GM12878 (cell line): Measurements from ENCODE around the gene BEST1. TPM values are rescaled to one million over a fixed set of nuclear protein-coding genes. Genes with fewer than 3 reads are reported as not detected.

ENCODE experiments used
- ATAC-seq: fragments of 200-7000 bp; cut with Tn5 transposase; 3 replicates; pipeline ENCODE4 v1.9.1; 2020; ENCODE audit warnings: mild to moderate bottlenecking, moderate library complexity
- BruUV-seq: library from RNA; stranded (reverse); fragments of 400-500 nt; replicated peaks from 2 replicates; lab custom pipeline; 2021; lab: Mats Ljungman, UMichigan
- CTCF ChIA-PET: fragments of 300-600 bp; sonication (Branson Sonifier 250); formaldehyde crosslinking; extraction: SDS; loops from one replicate; lab custom pipeline; 2021; ENCODE audit warnings: inconsistent platforms; lab: Yijun Ruan, JAX
- POLR2A ChIA-PET: fragments of 350-600 bp; formaldehyde crosslinking; extraction: SDS; loops from one replicate; lab custom pipeline; 2021; ENCODE audit warnings: inconsistent platforms; lab: Charles Lee
- RAD21 ChIA-PET: fragments of 300-600 bp; sonication (Branson Sonifier 250); formaldehyde crosslinking; loops from one replicate; lab custom pipeline; 2023; ENCODE audit warnings: antibody characterized with exemption; ENCODE audit not compliant: unreplicated experiment; lab: Charles Lee
- SMC1A ChIA-PET: fragments of 300-600 bp; sonication (Branson Sonifier 250); formaldehyde crosslinking; loops from one replicate; lab custom pipeline; 2023; ENCODE audit not compliant: unreplicated experiment, uncharacterized antibody; lab: Charles Lee
- DNase-seq: peaks from one replicate; pipeline ENCODE4 v3.0.0-alpha.2; 2011; ENCODE audit warnings: low read depth, low spot score
- FAIRE-seq: peaks from 3 replicates; lab custom pipeline; 2011; peaks lifted over from hg19 to GRCh38; lab: Jason Lieb, UNC
- H2AFZ ChIP-seq: 2 replicates; pipeline ENCODE4 v1.6.0; 2011; ENCODE audit warnings: low read depth, low read length, control low read depth; ENCODE audit not compliant: control insufficient read depth
- H3K27ac ChIP-seq: 2 replicates; pipeline ENCODE4 v1.5.1; 2011; ENCODE audit warnings: control low read depth; ENCODE audit not compliant: control insufficient read depth, insufficient read depth
- H3K27me3 ChIP-seq, 2 experiments: replicated peaks in 1 of 2; 2 replicates each; pipeline versions ENCODE4 v1.6.0 to v1.6.1; 2011; ENCODE audit warnings: low read length in 1 of 2; ENCODE audit not compliant: control insufficient read depth in 2 of 2, insufficient read depth in 2 of 2
- H3K36me3 ChIP-seq, 2 experiments: 2 replicates each; pipeline ENCODE4 v1.5.1; 2011; ENCODE audit warnings: low read length in 1 of 2; ENCODE audit not compliant: control insufficient read depth in 2 of 2, insufficient read depth in 2 of 2
- H3K4me1 ChIP-seq: 2 replicates; pipeline ENCODE4 v1.6.1; 2011; ENCODE audit warnings: mild to moderate bottlenecking, low read length, moderate library complexity, mixed read lengths; ENCODE audit not compliant: control insufficient read depth, insufficient read depth
- H3K4me2 ChIP-seq: 2 replicates; pipeline ENCODE4 v1.6.0; 2011; ENCODE audit warnings: control low read depth; ENCODE audit not compliant: control insufficient read depth, insufficient read depth
- H3K4me3 ChIP-seq: fragments of 200-600 bp; sonication (generic); 2 replicates; pipeline ENCODE4 v1.5.1; 2016
- H3K79me2 ChIP-seq: 2 replicates; pipeline ENCODE4 v1.6.0; 2011; ENCODE audit warnings: low read length; ENCODE audit not compliant: control insufficient read depth, insufficient read depth
- H3K9ac ChIP-seq: 2 replicates; pipeline ENCODE4 v1.8.0; 2011; ENCODE audit warnings: low read length, control low read depth, mixed read lengths; ENCODE audit not compliant: control insufficient read depth, insufficient read depth
- H3K9me3 ChIP-seq: replicated peaks from 3 replicates; pipeline ENCODE4 v1.5.1; 2011; ENCODE audit warnings: mild to moderate bottlenecking, low read length; ENCODE audit not compliant: control insufficient read depth, insufficient read depth
- H4K20me1 ChIP-seq: 2 replicates; pipeline ENCODE4 v1.6.0; 2011; ENCODE audit not compliant: control insufficient read depth, insufficient read depth
- SUPT20H ChIP-seq: IDR thresholded peaks from 2 replicates; pipeline ENCODE4 v1.6.1; 2011; ENCODE audit warnings: low read depth, mild to moderate bottlenecking, low read length, moderate library complexity, borderline replicate concordance; ENCODE audit not compliant: control insufficient read depth
- WGBS: methylation state at CpG from one replicate; pipeline ENCODE4 v1.1.6; 2016; ENCODE audit warnings: low lambda C conversion rate; ENCODE audit not compliant: insufficient replicate concordance, insufficient coverage; ENCODE audit errors: missing lambda C conversion rate; 5-methylcytosine and 5-hydroxymethylcytosine counted together
- in situ Hi-C: fragments of 300-500 bp; cut with MboI; formaldehyde crosslinking; loops from 9 replicates; pipeline ENCODE4 v1.14.3; 2018; ENCODE audit warnings: mixed read lengths
- intact Hi-C: fragments of 100-400 bp; cut with micrococcal nuclease; formaldehyde crosslinking; loops from one replicate; pipeline ENCODE4 v1.14.2; 2022; ENCODE audit not compliant: unreplicated experiment
- polyA plus RNA-seq, 11 experiments: library from polyadenylated mRNA; depleted of rRNA in 4 of 11; unstranded in 6 of 11; stranded (reverse) in 5 of 11; fragments of >200 nt; fragmentation: Nextera tagmentation in 4 of 11; fragmentation: Illumina TruSeq in 1 of 11; extraction: Ambion mirVana in 4 of 11; extraction: Trizol in 1 of 11; gene quantifications; 1 replicate in 1 of 11; 2 replicates in 10 of 11; pipeline versions ENCODE4 v1.2.1 to v1.2.3, GENCODE V29; 2011 to 2016; ENCODE audit warnings: inconsistent platforms in 2 of 11, missing spikeins in 2 of 11, low read depth in 1 of 11
- total RNA-seq, 4 experiments: library from RNA; depleted of rRNA in 3 of 4; stranded (reverse); fragments of >200 nt in 3 of 4; fragmentation: Illumina TruSeq in 1 of 4; extraction: Trizol in 1 of 4; gene quantifications; 2 replicates each; pipeline versions ENCODE4 v1.2.1 to v1.2.3, GENCODE V29; 2013 to 2021
- TF ChIP-seq, protein P1 (sequence below): fragments of 450-650 bp; IDR thresholded peaks from 2 replicates; pipeline ENCODE4 v1.6.1; 2016; ENCODE audit warnings: mild to moderate bottlenecking

The BEST1 gene
- total and polyA plus RNA-seq, 10 of the 15 experiments (the other 5 are each of a cell fraction or from before 2014, with no cell fraction given): 0.03 to 3.4 (median 0.15) TPM; not detected in 1

DNA sequence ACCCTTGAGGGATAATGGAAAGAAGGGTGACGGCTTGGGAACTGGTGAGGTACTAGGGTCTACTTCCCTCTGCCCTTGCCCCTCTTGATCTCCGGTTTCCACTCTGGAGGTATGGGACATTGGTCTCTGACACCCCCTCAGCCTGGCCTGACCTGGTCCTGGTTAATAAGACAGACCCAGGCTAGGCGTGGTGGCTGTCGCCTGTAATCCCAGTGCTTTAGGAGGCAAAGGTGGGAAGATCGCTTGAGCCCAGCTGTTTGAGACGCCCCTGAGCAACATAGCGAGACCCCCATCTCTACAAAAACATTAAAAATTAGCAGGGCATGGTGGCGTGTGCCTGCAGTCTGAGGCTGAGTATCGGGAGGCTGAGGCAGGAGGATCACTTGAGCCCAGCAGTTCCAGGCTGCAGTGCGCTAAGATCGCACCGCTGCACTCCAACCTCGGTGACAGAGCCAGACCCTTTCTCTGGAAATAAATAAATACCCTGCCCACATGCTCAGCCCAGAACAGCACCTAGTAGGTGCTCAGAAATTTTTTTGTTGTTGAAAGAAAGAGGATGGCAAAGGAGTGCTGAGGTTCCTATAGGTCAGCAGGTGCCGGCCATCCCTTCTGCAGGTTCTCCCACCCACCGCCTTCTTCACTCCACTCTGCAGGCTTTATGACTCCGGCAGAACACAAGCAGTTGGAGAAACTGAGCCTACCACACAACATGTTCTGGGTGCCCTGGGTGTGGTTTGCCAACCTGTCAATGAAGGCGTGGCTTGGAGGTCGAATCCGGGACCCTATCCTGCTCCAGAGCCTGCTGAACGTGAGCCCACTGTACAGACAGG is 6.3 kb downstream of the BEST1 start (continued):
- TF ChIP-seq, protein P1, sequence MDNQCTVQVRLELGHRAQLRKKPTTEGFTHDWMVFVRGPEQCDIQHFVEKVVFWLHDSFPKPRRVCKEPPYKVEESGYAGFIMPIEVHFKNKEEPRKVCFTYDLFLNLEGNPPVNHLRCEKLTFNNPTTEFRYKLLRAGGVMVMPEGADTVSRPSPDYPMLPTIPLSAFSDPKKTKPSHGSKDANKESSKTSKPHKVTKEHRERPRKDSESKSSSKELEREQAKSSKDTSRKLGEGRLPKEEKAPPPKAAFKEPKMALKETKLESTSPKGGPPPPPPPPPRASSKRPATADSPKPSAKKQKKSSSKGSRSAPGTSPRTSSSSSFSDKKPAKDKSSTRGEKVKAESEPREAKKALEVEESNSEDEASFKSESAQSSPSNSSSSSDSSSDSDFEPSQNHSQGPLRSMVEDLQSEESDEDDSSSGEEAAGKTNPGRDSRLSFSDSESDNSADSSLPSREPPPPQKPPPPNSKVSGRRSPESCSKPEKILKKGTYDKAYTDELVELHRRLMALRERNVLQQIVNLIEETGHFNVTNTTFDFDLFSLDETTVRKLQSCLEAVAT: no peak

DNA sequence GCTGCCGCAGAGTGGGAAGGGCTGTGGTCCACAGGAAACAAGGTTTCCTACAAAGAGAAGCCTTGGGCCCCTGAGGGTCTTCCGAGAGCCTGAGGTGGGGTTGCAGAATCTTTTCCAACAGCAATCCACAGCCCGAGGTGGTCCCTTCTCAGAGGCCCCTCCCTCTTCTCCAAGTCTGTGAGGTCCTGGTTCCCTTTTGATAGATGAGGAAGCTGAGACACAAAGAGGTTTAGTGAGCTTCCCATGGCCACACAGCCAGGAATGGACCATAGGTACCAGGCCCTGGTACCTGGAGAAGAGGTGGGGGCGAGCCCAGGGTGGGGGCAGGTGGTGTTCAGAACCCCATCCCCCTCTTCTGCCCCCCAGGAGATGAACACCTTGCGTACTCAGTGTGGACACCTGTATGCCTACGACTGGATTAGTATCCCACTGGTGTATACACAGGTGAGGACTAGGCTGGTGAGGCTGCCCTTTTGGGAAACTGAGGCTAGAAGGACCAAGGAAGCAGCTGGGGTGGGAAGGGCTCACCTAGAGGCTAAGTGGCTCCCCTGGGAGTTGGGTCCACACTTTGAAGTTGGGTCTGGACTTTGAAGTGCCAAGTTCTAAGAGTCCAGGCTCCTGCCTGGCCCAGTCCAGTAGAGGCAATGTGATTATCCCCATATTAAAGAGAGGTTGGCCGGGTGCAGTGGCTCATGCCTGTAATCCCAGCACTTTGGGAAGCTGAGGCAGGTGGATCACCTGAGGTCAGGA is 7.0 kb downstream of the BEST1 start:
- TF ChIP-seq SUPT20H: no peak
- Histone ChIP-seq H3K9ac (no peak overlapping the region), H2AFZ (no peak overlapping the region), H3K4me2 (no peak overlapping the region), H3K36me3 (0 out of 4 replicates have a peak, but pooled peaks cover 0 to 2% of the 10 kb centered on the region in 2 experiments), H3K9me3 (no peaks in the 10 kb centered on the region), H3K27me3 (no peaks in the 10 kb centered on the region; a peak in 1 of 4 replicates), H3K4me3 (no peak overlapping the region), H4K20me1 (no peaks in the 10 kb centered on the region; the same call in 1 of the 2 replicates), H3K79me2 (no peaks in the 10 kb centered on the region), H3K27ac (no peak overlapping the region), H3K4me1 (peaks cover 3% of the 10 kb centered on the region; the same call in 1 of the 2 replicates)
- in situ Hi-C loops: no loop called here
- intact Hi-C loops: no loop called here
- POLR2A ChIA-PET: no interaction called here
- no TSS peak for BruUV-seq
- SMC1A ChIA-PET: no interaction called here
- ATAC-seq (no peak), FAIRE-seq (no peak), DNase-seq (no peak)
- RAD21 ChIA-PET: no interaction called here
- WGBS: 68% methylated on average over 7 of the region's 7 CpGs
- CTCF ChIA-PET: interaction anchor here (1.8 kb wide), 1 partner anchor 9 kb away, joined by 4 read pairs; no protein-coding TSS in a partner anchor
